HCT116 (cell line): ENCODE measurements around the gene RSPO1. TPM values are rescaled to one million over a fixed set of nuclear protein-coding genes. Genes with fewer than 3 reads are reported as not detected.

Experiments used
- ATAC-seq: fragments of 200-7000 bp; cut with Tn5 transposase; 2 replicates; pipeline ENCODE4 v1.9.1; 2020; ENCODE audit warnings: mild to moderate bottlenecking, moderate library complexity
- BruUV-seq: library from RNA; stranded (reverse); fragments of 400-500 nt; replicated peaks from 2 replicates; lab custom pipeline; 2021; lab: Mats Ljungman, UMichigan
- CTCF ChIA-PET: fragments of 300-600 bp; sonication (Branson Sonifier 250); formaldehyde crosslinking; loops from one replicate; lab custom pipeline; 2021; ENCODE audit warnings: antibody characterized with exemption; lab: Charles Lee
- POLR2A ChIA-PET: fragments of 300-600, 350-600 bp; sonication (Branson Sonifier 250); formaldehyde crosslinking; loops from one replicate; lab custom pipeline; 2021; ENCODE audit warnings: antibody characterized with exemption; lab: Charles Lee
- RAD21 ChIA-PET, 2 experiments: fragments of 300-600 bp; sonication (Branson Sonifier 250); formaldehyde crosslinking; loops; one replicate each; lab custom pipeline; 2023; ENCODE audit warnings: low total read pairs in 2 of 2; ENCODE audit not compliant: uncharacterized antibody in 2 of 2, unreplicated experiment in 2 of 2, low non-redundant PET in 1 of 2; lab: Charles Lee
- DNase-seq: peaks from one replicate; pipeline ENCODE4 v3.0.0-alpha.2; 2010; ENCODE audit warnings: low read depth, low spot score
- H2AFZ ChIP-seq: fragments of 200-600 bp; shearing (Covaris generic), sonication (generic); 2 replicates; pipeline ENCODE4 v1.6.1; 2017; ENCODE audit warnings: low read depth, mixed run types, mixed read lengths, antibody characterized with exemption, low read length; ENCODE audit not compliant: poor library complexity, severe bottlenecking
- H3K27ac ChIP-seq: 2 replicates; pipeline ENCODE4 v1.5.1; 2012; ENCODE audit warnings: low read depth, low read length
- H3K27me3 ChIP-seq: fragments of 200-600 bp; sonication (generic); 2 replicates; pipeline ENCODE4 v1.6.1; 2016; ENCODE audit warnings: mixed run types, low read length, mixed read lengths; ENCODE audit not compliant: insufficient read depth
- H3K36me3 ChIP-seq, 2 experiments: fragments of 200-500 bp in 1 of 2; fragments of 200-600 bp in 1 of 2; sonication (Bioruptor generic) in 1 of 2; sonication (generic) in 1 of 2; 2 replicates each; pipeline versions ENCODE4 v1.5.1 to v1.6.1; 2014 to 2016; ENCODE audit warnings: low read length in 2 of 2, inconsistent platforms in 1 of 2, mixed read lengths in 1 of 2, mixed run types in 1 of 2; ENCODE audit not compliant: insufficient read depth in 2 of 2, control insufficient read depth in 1 of 2
- H3K4me1 ChIP-seq, 2 experiments: fragments of 200-600 bp in 1 of 2; sonication (generic) in 1 of 2; 2 replicates each; pipeline versions ENCODE4 v1.5.1 to v1.6.1; 2012 to 2017; ENCODE audit warnings: low read length in 2 of 2, inconsistent platforms in 1 of 2, mild to moderate bottlenecking in 1 of 2, mixed read lengths in 1 of 2, mixed run types in 1 of 2, moderate library complexity in 1 of 2; ENCODE audit not compliant: insufficient read depth in 2 of 2, control insufficient read depth in 1 of 2
- H3K4me2 ChIP-seq: fragments of 200-600 bp; sonication (generic); 2 replicates; pipeline ENCODE4 v1.6.1; 2017; ENCODE audit warnings: mixed run types, low read length, mixed read lengths
- H3K4me3 ChIP-seq, 2 experiments: fragments of 200-600 bp in 1 of 2; sonication (generic) in 1 of 2; replicated peaks in 1 of 2; 2 replicates each; pipeline ENCODE4 v1.5.1; 2011 to 2016; ENCODE audit warnings: low read length in 2 of 2, control low read depth in 1 of 2, low read depth in 1 of 2, mild to moderate bottlenecking in 1 of 2, mixed read lengths in 1 of 2, mixed run types in 1 of 2
- H3K79me2 ChIP-seq: fragments of 200-600 bp; sonication (generic); 2 replicates; pipeline ENCODE4 v1.6.1; 2017; ENCODE audit warnings: mild to moderate bottlenecking, mixed run types, low read length, moderate library complexity, mixed read lengths; ENCODE audit not compliant: insufficient read depth
- H3K9ac ChIP-seq: fragments of 200-600 bp; sonication (generic); 2 replicates; pipeline ENCODE4 v1.6.1; 2016; ENCODE audit warnings: low read length, mixed read lengths
- H3K9me2 ChIP-seq: fragments of 200-600 bp; sonication (generic), shearing (Covaris generic); 2 replicates; pipeline ENCODE4 v1.6.1; 2017; ENCODE audit warnings: mixed run types, mild to moderate bottlenecking, moderate library complexity; ENCODE audit not compliant: insufficient read depth
- H3K9me3 ChIP-seq, 2 experiments: fragments of 200-500 bp in 1 of 2; fragments of 200-600 bp in 1 of 2; sonication (Bioruptor generic) in 1 of 2; sonication (generic) in 1 of 2; 2 replicates each; pipeline ENCODE4 v1.6.1; 2014 to 2017; ENCODE audit warnings: low read length in 2 of 2, mixed read lengths in 2 of 2, inconsistent platforms in 1 of 2, low read depth in 1 of 2, mild to moderate bottlenecking in 1 of 2, mixed run types in 1 of 2, moderate library complexity in 1 of 2; ENCODE audit not compliant: control insufficient read depth in 1 of 2, insufficient read depth in 1 of 2
- H4K20me1 ChIP-seq: fragments of 200-600 bp; sonication (generic), shearing (Covaris generic); 2 replicates; pipeline ENCODE4 v1.6.1; 2017; ENCODE audit warnings: mixed run types, mild to moderate bottlenecking, moderate library complexity; ENCODE audit not compliant: insufficient read depth
- ELF1 ChIP-seq: IDR thresholded peaks from 2 replicates; pipeline ENCODE4 v1.6.1; 2012; ENCODE audit warnings: low read depth, borderline replicate concordance
- EZH2 ChIP-seq: fragments of 200-600 bp; sonication (generic); IDR thresholded peaks from 2 replicates; pipeline ENCODE4 v1.6.1; 2017; ENCODE audit warnings: antibody characterized with exemption, mixed run types
- POLR2A ChIP-seq: IDR thresholded peaks from 2 replicates; pipeline ENCODE4 v1.7.0; 2011; ENCODE audit warnings: borderline replicate concordance; ENCODE audit not compliant: insufficient read depth, insufficient read length; ENCODE audit errors: extremely low read depth
- POLR2AphosphoS5 ChIP-seq: IDR thresholded peaks from 2 replicates; pipeline ENCODE4 v1.6.1; 2011; ENCODE audit warnings: mild to moderate bottlenecking, low read depth, low read length, moderate library complexity
- RAD21 ChIP-seq: IDR thresholded peaks from 2 replicates; pipeline ENCODE4 v1.6.1; 2012; ENCODE audit warnings: low read depth, mild to moderate bottlenecking
- SP1 ChIP-seq: IDR thresholded peaks from 2 replicates; pipeline ENCODE4 v1.6.1; 2012; ENCODE audit warnings: low read depth
- YY1 ChIP-seq: IDR thresholded peaks from 2 replicates; pipeline ENCODE4 v1.6.1; 2011; ENCODE audit warnings: low read length, low read depth, moderate library complexity, mild to moderate bottlenecking; ENCODE audit not compliant: insufficient replicate concordance; ENCODE audit errors: extremely low read depth
- ZFX ChIP-seq: fragments of 450-650 bp; IDR thresholded peaks from 2 replicates; pipeline ENCODE4 v1.6.1; 2017
- ZNF274 ChIP-seq: fragments of 200-500 bp; sonication (Bioruptor generic); IDR thresholded peaks from 2 replicates; pipeline ENCODE4 v1.6.1; 2014; ENCODE audit warnings: mild to moderate bottlenecking, low read depth, low read length, inconsistent platforms
- intact Hi-C: fragments of 100-400 bp; cut with micrococcal nuclease; formaldehyde crosslinking; loops from 2 replicates; pipeline ENCODE4 v1.10.0; 2022
- total RNA-seq: library from RNA; stranded (reverse); gene quantifications from one replicate; pipeline ENCODE4 v1.2.1, GENCODE V29; 2021; ENCODE audit not compliant: unreplicated experiment
- TF ChIP-seq, protein P1 (sequence below), 3 experiments: fragments of 200-600 bp in 1 of 3; sonication (generic) in 1 of 3; IDR thresholded peaks in 2 of 3; conservative IDR thresholded peaks in 1 of 3; 2 replicates each; pipeline ENCODE4 v1.5.1; 2012 to 2017; ENCODE audit warnings: low read depth in 2 of 3, low read length in 2 of 3, antibody characterized with exemption in 1 of 3, borderline replicate concordance in 1 of 3, control low read depth in 1 of 3, mild to moderate bottlenecking in 1 of 3, mixed read lengths in 1 of 3, mixed run types in 1 of 3, moderate library complexity in 1 of 3; ENCODE audit not compliant: insufficient read depth in 1 of 3

RSPO1 gene
- total RNA-seq, 1 experiment from 2014 or later, result 0.15 TPM

DNA sequence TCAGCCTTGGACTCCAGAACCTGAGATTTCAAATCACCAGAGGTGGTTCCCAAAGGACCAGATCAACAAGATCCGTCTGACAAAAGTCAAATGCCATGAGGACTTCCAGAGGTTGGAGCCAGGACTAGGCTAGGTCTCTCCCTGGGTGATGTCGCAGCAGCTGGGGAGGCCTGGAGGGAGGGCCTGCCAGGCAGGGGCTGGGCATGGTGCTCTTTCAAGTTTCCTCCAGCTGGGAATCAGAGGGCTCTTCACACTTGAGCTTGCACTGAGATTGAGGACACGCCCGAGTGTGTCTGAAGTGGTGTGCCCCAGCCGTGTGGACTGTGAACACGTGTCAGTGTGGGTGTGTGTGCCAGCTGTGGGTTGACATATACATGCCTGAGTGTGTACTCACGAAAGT, 21.3 kb upstream of the RSPO1 start (continued):
- TF ChIP-seq ZNF274, result no peak
- TF ChIP-seq YY1, result no peak
- no peak for TF ChIP-seq POLR2A
- no peak for TF ChIP-seq RAD21
- no peak for TF ChIP-seq ELF1
- TF ChIP-seq ZFX, result no peak
- TF ChIP-seq POLR2AphosphoS5, result no peak

DNA sequence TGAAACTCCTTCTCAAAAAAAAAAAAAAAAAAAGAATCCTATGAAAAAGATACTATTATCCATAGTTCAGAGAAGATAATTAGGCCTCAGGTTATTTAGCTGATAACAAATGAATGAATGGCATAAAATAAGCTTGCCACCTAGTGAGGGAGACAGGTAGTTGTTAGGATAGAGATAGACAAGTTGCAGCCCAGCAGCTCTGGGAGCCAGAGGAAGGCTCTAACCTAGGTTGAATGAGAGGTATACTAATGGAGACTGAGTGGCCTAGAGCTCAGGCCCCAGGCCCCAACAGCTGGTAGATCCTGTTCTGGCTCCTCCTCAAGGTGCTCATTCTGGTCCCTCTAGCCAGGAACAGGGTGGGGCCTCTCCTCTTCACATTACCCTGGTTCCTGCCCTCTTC, 20.6 kb upstream of the RSPO1 start:
- ATAC-seq, result peak; percentile 62
- ChIA-PET CTCF (interaction anchor here (1.3 kb wide), 1 partner anchor 53 kb away, joined by 7 read pairs; no protein-coding TSS in a partner anchor), RAD21 (interaction anchor here (0.7 to 1.1 kb wide), 2 partner anchors 30 to 197 kb away, joined by 3 read pairs; no protein-coding TSS in a partner anchor), POLR2A (no interaction called here)
- Histone ChIP-seq H4K20me1 (no peaks in the 10 kb centered on the region), H3K4me3 (no peak overlapping the region), H3K27me3 (no peaks in the 10 kb centered on the region), H3K79me2 (no peaks in the 10 kb centered on the region), H3K4me2 (no peak overlapping the region), H3K36me3 (no peaks in the 10 kb centered on the region), H3K9me3 (no peaks in the 10 kb centered on the region), H3K9me2 (no peaks in the 10 kb centered on the region), H2AFZ (no peak overlapping the region), H3K9ac (no peak overlapping the region), H3K4me1 (no peaks in the 10 kb centered on the region), H3K27ac (no peak overlapping the region)
- DNase-seq, result no peak
- no TSS peak for BruUV-seq
- intact Hi-C loops, result no loop called here
- no peak for TF ChIP-seq SP1
- no peak for TF ChIP-seq YY1
- TF ChIP-seq, protein P1, sequence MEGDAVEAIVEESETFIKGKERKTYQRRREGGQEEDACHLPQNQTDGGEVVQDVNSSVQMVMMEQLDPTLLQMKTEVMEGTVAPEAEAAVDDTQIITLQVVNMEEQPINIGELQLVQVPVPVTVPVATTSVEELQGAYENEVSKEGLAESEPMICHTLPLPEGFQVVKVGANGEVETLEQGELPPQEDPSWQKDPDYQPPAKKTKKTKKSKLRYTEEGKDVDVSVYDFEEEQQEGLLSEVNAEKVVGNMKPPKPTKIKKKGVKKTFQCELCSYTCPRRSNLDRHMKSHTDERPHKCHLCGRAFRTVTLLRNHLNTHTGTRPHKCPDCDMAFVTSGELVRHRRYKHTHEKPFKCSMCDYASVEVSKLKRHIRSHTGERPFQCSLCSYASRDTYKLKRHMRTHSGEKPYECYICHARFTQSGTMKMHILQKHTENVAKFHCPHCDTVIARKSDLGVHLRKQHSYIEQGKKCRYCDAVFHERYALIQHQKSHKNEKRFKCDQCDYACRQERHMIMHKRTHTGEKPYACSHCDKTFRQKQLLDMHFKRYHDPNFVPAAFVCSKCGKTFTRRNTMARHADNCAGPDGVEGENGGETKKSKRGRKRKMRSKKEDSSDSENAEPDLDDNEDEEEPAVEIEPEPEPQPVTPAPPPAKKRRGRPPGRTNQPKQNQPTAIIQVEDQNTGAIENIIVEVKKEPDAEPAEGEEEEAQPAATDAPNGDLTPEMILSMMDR (IDR thresholded peaks at IDR 0.05 in 2 of 3, conservative IDR thresholded peaks at IDR 0.05 in 1 of 3; ENCODE audit: borderline replicate concordance in 1 of 3, insufficient read depth in 1 of 3, low read depth in 2 of 3, low read length in 2 of 3), result 0 out of 6 replicates have a peak, but pooled peaks of 1 of the 3 experiments have one; percentile 9
- no peak for TF ChIP-seq EZH2
